GM18873 (cell line): Measurements from ENCODE around the gene CHAC2.
A peak's percentile ranks its signal among the peaks of the same experiment; 100 is the strongest.
"Not testable (repeated sequence)": the region's sequence is repeated elsewhere in the genome, so short reads cannot be mapped to it uniquely, and the experiment has no call there.

ENCODE experiments used
- ATAC-seq: cut with Tn5 transposase; IDR thresholded peaks from one replicate; pipeline ENCODE4 v1.9.1; 2021; ENCODE audit warnings: mild to moderate bottlenecking, moderate library complexity, moderate number of reproducible peaks; ENCODE audit not compliant: unreplicated experiment, low FRiP score

Gene CHAC2

DNA sequence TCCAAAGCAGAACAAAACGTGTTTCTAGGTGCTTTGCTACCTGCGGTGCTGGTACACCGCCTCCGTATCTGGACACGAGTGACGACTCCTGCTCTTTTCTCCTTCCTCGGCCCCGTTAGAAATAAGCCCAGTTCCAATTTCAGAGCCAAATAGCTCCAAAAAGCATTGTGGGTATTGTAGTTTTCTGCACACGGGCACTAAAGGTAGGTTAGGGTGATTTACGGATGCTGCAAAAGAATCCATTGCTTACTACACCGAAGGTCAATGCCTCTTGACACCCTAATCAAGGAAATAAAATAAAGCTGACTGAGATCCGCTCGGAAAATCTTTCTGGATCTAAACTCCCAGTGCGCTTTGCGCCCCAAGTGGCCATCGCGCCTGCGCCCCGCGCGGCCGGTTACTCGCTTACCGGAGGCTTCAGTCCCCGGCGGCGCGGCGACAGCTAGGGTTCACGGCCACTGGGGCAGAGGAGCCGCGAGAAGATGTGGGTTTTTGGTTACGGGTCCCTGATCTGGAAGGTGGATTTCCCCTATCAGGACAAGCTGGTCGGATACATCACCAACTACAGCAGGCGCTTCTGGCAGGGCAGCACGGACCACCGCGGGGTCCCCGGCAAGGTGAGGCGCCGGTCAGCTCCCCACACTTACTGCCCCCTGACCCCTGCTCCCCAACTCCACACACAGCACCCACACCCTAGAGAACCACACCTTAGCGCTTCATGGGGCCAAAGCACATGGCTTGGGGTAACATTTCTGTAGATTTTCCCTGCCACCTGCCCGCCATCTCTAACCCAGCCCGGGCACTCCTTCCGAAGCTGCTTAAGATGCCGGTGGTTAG lies at the start of gene CHAC2:
Gene CHAC2, plus strand, starts transcription at position 400 of the 837 bp plus-strand sequence. Its CDS starts 83 bp downstream, at position 483.
- peak; percentile 85 for ATAC-seq

DNA sequence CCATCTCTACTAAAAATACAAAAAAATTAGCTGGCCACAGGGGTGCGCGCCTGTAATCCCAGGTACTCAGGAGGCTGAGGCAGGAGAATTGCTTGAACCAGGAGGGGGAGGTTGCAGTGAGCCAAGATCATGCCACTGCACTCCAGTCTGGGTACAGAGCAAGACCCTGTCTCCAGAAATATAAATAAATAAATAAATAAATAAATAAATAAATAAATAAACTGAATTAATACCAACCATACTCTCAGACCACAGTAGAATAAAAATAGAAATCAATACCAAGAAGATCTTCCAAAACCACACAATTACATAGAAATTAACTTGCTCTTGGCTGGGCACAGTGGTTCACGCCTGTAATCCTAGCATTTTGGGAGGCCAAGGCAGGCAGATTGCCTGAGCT lies 46.7 kb upstream of the CHAC2 start:
- ATAC-seq = not testable (repeated sequence)

DNA sequence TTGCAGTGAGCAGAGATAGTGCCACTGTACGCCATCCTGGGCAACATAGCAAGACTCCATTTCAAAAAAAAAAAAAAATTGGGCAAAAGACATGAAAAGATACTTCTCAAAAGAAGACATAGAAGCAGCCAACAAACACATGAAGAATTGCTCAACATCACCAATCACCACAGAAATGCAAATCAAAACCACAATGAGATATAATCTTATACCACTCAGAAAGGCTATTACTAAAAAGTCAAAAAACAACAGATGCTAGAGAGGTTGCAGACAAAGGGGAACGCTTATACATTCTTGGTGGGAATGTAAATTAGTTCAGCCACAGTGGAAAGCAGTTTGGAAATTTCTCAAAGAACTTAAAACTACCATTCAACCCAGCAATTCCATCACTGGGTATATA lies 43.1 kb upstream of the CHAC2 start:
- ATAC-seq = no peak

DNA sequence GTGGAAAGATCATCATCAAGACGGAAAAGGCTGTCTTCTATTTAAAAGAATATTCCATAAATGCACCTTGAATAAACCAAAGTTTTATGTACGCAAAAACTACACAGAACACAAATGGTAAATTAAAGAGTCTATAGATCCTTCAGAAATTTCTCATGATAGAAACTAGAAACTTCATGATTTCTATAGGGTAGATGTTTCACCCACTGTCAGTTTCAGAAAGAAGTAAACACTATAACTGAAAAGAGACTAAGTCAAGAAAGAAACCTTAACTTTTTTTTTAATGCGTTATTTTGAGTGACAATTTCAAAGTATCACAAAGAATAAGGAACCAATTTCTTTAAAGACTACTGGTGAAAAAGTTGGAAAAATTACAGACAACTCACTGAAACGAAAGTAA lies 41.9 kb upstream of the CHAC2 start:
- no peak for ATAC-seq

DNA sequence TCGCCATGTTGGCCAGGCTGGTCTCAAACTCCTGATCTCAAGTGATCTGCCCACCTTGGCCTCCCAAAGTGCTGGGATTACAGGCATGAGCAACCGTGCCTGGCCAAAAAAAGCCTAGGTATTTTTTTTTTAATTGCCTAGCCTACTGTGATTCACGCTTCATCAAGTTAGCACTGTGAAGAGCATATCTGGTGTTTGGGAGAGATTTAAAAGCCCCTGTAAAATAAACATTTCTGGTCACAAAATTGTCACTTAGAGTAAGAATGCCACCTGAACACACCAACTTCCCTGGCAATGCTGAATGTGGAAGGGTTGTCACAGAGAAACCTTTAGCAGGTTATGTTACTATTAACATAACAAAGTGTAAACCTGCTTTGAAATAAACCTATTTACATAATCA lies 39.7 kb upstream of the CHAC2 start:
- no peak for ATAC-seq

DNA sequence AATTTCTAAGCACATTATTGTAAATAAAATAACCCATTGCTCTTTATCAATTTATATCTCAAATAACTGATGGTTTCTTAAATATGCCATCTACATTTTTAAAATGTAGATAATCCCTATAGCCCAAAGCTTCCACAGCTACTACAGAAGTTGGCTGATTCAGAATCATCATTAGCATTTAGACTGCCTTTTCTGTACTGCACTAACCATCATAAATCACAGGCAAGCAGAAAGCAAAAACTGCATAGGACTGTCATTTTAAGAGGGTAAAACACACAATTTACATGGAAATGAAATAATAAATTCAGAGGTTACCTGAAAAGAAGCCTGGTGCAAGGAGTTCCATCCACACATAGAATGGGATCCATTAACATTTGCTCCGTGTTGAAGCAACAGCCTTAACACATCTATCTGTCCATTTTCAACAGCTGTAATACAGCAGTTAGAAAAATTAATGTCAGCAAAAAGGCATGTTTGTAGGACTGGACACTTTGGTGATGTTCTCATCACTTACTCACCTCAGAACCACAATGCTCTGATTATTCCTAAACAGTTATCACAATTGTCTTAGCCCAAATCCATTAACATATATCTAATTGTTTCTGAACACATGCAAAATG lies 38.4 kb upstream of the CHAC2 start:
- ATAC-seq = no peak

DNA sequence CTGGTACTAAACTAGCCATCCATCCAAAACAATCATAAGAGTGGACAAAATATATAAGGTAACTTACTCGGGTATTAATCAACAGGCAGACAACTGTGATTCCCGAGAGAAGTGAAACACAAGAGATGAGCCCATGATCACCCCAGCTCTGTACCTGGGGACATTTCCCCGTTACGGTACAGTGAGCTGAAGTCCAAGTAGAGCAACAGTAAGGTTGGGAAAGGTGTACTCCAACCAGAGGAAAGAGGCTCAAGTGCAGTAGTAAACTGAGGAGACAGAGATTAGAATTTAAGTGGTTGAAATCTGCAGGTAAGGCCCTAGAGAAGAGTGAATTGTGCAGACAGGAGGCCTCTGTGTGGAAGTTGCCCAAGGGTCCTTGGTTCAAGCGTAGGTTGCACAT lies 30.5 kb upstream of the CHAC2 start:
- no peak for ATAC-seq

DNA sequence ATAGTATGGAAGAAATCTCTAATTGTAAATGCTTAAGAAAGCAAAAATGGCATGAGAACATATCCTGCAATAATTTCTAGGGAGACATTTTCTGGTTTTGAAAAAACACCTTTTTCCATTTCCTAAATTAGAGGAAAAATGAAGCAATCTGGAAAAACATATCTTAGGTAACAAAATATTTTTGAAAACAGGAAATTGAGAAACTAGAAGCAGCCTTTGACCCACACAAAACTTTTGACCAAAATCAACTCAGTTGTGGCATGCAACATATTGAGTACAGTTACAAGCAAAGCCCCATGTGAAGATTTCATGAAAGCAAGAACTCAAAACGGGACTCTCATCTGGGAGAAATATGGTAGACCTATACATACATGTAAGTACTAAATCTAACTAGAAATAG lies 28.6 kb upstream of the CHAC2 start:
- no peak for ATAC-seq

DNA sequence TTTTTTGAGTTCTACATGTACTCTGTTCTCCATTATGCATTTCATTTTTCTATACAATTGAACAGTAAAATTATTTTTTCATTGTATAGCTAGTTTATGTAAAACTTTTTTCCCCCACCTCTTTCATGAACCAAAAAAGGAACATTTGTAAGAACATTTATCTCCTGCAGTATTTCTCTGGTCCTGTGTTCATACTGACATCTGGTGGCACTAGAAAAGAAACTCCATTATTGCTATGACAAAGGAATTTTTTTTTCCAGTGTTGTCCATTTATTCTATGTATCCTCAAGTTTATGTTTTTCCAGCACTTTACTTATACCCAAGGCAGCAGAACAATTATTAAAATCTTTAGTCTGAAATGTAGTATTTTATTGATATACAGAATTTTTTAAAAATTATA lies 27.4 kb upstream of the CHAC2 start:
- ATAC-seq = no peak

DNA sequence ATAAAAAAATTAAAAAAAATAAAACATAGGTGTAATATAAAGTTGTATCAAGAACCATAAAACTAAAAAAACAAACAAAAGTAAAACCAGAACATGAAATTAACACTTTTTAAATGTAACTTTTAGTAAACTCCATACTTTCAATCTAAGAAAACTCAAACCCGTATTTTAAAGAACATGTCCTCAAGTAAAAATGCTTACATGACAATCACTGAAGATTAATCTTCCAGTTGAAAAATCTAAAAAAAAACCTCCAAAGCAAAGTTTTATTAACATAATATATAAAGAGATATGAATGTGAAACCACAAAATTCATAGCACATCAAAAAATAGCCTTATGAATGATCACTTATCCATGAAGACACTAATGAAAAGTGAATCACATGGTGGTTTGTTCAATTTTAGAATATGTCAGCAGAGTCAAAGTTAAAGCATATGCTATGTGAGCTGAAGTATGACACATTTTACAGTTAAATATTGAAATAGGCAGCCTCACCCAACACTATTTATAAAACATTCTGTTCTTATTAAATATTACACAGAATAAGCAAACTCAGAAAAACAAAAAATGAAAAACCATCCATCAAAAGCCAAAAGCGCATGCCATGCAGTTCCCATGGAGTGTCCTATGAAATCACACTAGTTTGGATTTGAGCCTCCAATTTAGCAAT lies 23.1 kb upstream of the CHAC2 start:
- ATAC-seq = no peak

DNA sequence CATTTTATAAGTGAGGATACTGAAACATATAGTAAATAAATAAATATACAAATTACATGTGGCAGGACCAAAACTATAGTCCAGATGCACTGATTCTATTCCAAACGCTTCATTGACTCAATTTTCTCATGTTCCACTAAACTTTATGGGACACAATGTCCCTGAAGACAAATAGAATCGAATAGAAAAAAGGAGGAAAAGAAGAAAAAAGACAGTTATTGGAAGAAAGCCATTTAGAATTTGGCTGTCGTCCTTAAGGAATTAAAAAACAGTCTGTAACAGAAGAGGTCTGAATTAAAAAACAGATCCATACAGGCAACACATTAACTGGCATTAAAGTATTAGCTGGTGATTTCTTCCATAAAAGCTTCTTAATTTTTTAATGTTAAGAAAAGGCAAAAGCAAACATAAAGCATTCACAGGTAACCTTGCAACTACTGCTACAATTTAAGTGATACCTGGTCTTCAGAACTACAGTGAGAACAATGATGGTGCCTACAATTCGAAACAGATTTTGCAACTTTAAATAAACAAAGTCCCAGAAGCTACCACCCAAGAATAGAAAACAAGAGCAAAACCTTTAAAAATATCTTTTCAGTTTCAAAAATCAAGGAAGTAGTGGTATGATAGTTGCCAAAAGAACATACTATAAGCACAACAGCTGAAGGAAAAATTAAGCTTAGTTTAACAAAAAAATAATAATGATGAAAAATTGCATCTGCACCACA lies 17.4 kb upstream of the CHAC2 start:
- no peak for ATAC-seq

DNA sequence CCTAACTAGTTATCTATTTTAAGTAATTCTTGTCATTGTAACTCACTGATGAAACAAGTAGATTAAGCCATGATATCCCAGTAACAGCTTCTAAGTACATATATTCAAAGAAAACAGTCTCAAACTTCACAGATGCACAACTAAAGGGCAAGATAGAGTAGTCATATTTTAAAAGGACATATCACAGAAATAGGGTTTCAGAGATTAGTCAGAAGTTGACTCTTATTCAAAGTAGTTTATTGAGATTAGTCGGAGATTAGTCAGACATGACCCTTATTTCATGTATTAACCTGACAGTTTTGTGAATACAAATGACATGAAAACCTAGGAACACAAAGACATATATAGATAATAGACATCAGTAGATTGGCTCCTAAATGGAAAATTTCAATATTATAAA lies 15.9 kb upstream of the CHAC2 start:
- ATAC-seq = peak; percentile 97

DNA sequence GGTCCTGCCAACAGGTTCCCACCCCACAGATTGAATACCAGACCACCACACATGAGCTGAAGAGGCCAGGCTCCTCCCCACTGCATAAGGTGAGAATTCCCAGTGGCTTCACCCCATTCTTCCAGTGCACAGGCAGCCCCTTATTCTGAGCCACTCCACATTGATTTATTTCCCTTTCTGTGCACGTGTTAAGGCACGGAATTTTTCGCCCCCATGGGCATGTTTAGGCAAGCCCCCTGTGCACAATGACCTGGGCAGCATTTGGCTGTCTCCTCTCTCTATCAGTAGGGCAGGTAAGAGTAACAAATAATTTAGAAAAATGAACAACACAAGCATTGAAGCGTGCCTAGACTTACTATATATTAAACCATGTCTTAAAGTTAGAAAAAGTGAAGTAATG lies 15.2 kb upstream of the CHAC2 start:
- no peak for ATAC-seq

DNA sequence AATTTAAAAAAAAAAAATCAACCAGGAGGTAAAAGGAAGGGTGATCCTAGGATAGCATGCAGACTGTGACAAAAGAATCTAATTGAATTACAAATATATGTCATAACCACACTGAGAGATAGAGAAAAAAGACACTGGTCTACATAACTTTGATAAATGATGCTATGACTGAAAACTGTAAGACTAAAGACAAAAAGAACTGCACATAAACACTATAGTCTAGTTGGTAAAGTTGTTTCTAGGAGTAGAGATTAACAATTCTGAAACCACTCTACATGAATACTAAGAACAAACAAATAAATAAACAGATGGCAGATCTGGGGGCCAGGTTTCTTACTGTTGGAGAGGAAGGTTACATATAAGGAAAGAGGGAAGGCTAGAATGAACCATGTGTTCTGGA lies 14.6 kb upstream of the CHAC2 start:
- no peak for ATAC-seq

DNA sequence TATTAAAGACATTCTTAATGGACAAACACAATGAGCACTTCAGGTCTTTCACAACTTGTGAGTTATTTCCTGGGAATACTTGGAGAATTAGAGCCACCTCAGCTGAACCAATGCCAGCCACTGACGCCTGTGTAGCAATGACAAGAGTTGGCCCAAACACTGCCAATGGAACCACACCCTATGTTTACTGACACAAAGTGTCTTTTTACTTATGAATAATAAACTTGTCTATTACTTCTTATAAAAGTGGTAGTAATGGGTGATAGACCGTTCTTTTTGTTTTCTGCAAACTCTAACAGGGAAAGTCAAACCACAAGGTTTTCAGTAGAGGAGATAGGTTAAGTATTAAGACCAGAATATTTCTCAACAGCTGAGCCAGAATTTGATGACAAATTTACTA lies 12.5 kb upstream of the CHAC2 start:
- no peak for ATAC-seq

DNA sequence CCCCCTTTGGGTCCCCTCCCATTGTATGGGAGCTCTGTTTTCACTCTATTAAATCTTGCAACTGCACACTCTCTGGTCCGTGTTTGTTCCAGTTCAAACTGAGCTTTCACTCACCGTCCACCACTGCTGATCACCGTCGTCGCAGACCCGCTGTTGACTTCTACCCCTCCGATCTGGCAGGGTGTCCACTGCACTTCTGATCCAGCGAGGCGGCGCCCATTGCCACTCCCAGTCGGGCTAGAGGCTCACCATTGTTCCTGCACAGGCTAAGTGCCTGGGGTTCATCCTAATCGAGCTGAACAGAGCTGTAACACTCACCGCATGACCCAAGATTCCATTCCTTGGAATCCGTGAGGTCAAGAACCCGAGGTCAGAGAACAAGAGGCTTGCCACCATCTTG lies 11.0 kb upstream of the CHAC2 start:
- ATAC-seq = no peak

DNA sequence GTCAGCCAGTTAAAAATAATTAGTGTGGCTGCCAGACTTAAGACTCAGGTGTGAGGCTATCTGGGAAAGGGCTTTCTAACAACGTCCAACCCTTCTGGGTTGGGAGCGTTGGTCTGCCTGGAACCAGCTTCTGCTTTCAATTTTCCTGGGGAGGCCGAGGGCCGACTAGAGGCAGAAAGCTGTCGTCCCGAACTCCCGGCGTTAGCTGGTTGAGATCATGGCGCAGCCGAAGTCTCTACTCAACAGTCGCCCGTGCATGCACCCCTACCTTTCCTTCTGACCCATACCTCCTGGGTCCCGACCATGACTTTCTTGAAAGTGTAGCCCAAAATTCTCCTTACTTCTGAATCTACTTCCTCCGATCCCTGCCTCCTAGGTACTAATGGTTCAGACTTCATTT lies 10.4 kb upstream of the CHAC2 start:
- ATAC-seq = not testable (repeated sequence)

DNA sequence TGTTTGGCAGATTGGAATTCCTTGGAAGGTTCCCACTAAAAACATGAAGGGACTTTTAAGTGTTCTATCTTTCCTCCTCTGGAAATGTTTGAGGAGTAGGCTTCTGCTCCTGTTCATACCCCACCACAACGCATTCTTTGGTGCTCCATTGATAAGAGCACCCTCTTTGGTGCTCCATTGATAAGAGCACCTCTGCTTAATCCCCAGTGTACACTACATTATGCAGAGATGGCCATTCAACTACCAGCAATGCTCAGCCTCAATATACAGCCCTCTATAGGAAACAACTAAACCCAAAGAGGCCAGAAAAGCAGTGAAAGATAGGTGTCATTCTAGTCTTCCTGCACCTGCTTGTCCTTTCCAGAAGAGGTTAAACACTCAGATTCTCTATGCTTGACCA lies 1.8 kb upstream of the CHAC2 start:
- ATAC-seq = no peak

DNA sequence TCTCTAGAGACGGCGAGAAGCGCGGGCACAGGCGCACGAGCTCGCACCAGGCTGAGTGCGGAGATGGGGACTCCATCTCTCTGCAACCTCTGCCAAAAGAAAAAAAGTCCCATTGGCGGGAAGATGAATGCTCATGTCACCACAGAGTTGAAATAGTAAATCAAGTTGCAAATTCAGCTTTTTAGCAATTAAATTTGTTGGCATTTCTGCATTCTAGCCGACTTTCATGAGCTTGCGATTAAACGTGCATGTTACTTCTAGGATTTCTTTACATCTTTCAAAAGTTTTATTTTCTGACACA lies 588 bp downstream of the CHAC2 start:
- peak; percentile 38 for ATAC-seq

DNA sequence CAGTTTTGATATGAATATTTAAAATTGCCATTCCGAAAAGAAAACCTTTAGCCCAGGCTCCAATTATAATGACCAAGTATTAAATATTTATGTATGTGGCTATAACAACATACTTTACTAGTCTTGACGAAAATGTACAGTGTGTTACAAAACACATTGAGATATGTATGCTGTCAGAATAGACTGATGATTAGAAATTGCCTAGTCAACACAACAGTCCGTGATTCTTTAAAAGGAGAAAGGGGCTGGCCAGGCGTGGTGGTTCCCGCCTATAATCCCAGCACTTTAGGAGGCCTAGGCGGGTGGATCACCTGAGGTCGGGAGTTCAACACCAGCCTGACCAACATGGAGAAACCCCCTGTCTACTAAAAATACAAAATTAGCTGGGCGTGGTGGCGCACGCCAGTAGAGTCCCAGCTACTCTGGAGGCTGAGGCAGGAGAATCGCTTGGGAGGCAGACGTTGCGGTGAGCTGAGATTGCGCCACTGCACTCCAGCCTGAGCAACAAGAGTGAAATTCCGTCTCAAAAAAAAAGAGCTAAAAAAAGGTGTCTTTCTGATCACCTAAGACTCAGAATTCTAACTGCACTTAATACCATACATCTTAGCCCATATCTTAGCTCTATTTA lies 1.8 kb downstream of the CHAC2 start:
- ATAC-seq = no peak

DNA sequence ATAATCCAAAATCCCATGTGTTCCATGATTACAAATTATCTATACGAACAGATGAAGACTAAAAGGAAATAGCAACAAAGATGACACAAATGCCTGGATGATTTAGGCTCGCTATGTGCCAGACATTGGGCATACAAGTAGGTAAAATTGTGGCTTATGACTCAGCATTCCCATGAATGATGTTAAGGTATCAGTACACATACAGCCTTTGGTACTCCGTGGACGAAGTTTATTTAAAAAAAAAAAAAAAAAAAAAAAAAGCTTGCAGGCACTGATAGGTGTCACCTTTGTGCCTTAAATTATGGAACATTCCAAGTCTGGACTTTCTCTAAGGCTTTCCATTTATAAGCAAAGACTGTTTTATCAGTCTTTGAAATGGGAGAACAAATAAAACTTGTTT lies 2.7 kb downstream of the CHAC2 start:
- ATAC-seq = no peak
